ENCODE measurements around the gene SFXN5. TPM values are rescaled to one million over a fixed set of nuclear protein-coding genes. Genes with fewer than 3 reads are reported as not detected.

Gene SFXN5
- total RNA-seq, 1 experiment from 2014 or later: 22.0 TPM

DNA sequence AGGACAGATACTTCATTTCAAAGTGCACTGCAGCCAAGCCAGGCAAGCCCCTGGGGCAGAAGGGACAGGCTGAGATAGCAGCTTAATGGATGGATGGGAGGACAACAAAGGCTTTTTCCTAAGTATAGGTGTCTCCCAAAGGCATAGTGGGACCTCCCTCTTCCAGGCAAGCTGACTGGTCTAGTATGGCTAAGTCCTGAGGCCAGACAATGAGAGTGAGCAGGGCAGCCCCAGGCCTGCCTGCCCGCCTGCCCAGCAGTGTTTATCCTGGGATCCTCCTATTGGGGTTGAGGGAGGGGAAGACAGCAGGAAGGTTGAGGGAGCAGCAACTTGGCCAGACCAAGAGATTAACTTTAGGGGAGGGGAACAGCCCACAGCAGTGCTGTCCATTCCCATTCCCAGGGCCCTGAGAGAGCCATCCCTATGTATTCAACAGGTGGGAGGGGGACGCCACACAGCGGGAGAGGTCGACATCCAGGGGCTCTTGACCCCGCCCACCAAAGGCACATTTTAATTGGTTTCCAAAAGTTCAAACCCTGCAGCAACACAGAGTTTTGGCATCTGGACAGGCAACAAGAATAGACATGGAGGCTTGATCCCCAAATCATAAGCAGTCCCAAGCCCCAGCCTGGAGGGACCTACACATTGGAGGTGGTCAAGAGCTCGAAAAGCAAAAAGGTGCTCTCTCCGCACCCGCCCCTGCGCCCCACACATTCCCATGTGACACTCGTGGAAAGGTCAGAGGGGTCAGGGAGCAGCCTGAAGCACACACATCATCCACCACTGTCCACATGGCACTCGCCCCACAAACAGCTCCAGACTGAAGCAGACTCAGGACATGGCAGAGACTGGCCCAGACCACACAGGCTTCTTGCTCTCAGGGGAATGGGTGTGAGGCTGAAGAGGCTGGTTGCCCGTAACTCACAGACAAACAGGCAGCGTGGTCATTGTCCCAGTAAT is 2.9 kb upstream of the SFXN5 start:
- intact Hi-C loops (cut with micrococcal nuclease): loop anchor here (5.0 kb wide), 3 partner anchors 62 to 182 kb away; no protein-coding TSS in a partner anchor
- ATAC-seq: no peak
- H3K79me2 ChIP-seq (ENCODE audit: low read length): peaks cover 17% of the 10 kb centered on the region

DNA sequence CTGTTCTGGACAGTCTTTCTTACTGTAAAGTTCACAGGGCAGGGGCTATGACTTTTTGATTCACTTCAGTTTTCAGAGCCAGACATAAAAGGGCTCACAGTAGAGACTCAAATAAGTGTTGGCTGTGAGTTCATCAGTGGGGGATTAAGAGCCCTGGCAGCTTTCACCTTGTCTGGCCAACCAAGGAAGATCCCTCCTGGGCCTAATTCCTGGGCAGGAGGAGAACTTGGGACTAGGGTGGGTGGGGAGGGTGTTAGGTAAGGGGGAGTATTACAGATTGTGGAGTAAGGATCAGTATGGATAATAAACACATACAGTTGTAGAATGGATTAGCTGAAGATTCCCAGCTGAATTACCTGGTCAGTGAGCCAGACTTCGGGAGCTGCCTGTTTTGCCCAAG is 904 bp upstream of the SFXN5 start:
- intact Hi-C loops (cut with micrococcal nuclease): loop anchor here (5.0 kb wide), 3 partner anchors 60 to 180 kb away; no protein-coding TSS in a partner anchor
- Histone ChIP-seq H3K9ac (ENCODE audit: low read length) (no peak overlapping the region), H3K9me2 (replicated peaks; ENCODE audit: low read length) (no peaks in the 10 kb centered on the region), H3K4me2 (ENCODE audit: low read length) (0 out of 2 replicates have a peak overlapping the region, but pooled peaks have one; percentile 98), H3K4me1 (ENCODE audit: insufficient read depth, low read length) (peaks cover 22% of the 10 kb centered on the region), H4K20me1 (ENCODE audit: low read length) (no peaks in the 10 kb centered on the region), H3K36me3 (ENCODE audit: low read depth, low read length) (no peaks in the 10 kb centered on the region; the same call in 1 of the 2 replicates), H2AFZ (ENCODE audit: low read length) (no peak overlapping the region), H3F3A (ENCODE audit: low read length, unreplicated experiment) (no peaks in the 10 kb centered on the region), H3K27ac (ENCODE audit: low read length) (no peak overlapping the region), H3K9me3 (ENCODE audit: low read length) (no peaks in the 10 kb centered on the region), H3K27me3 (ENCODE audit: low read length) (no peaks in the 10 kb centered on the region), H3K79me2 (ENCODE audit: low read length) (peaks cover 36% of the 10 kb centered on the region), H3K4me3 (ENCODE audit: low read length) (no peak overlapping the region)
- DNase-seq (no peak), ATAC-seq (no peak)
- CTCF ChIA-PET: interaction anchor here (0.6 kb wide), 1 partner anchor 91 kb away, joined by 10 read pairs; no protein-coding TSS in a partner anchor
- TF ChIP-seq, protein P1, sequence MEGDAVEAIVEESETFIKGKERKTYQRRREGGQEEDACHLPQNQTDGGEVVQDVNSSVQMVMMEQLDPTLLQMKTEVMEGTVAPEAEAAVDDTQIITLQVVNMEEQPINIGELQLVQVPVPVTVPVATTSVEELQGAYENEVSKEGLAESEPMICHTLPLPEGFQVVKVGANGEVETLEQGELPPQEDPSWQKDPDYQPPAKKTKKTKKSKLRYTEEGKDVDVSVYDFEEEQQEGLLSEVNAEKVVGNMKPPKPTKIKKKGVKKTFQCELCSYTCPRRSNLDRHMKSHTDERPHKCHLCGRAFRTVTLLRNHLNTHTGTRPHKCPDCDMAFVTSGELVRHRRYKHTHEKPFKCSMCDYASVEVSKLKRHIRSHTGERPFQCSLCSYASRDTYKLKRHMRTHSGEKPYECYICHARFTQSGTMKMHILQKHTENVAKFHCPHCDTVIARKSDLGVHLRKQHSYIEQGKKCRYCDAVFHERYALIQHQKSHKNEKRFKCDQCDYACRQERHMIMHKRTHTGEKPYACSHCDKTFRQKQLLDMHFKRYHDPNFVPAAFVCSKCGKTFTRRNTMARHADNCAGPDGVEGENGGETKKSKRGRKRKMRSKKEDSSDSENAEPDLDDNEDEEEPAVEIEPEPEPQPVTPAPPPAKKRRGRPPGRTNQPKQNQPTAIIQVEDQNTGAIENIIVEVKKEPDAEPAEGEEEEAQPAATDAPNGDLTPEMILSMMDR (conservative IDR thresholded peaks at IDR 0.05; ENCODE audit: low read depth, low read length): no peak
- TF ChIP-seq EZH2phosphoT487 (IDR thresholded peaks at IDR 0.05; ENCODE audit: borderline replicate concordance, low read length): no peak
- TF ChIP-seq EZH2 (IDR thresholded peaks at IDR 0.05; ENCODE audit: low read length, unreplicated experiment): no peak
- BruUV-seq (replicated peaks): no TSS peak
- POLR2A ChIA-PET (ENCODE audit: unreplicated experiment): no interaction called here

More for the DNA sequence above, 2.9 kb upstream of the SFXN5 start:
- H3K9me2 ChIP-seq (replicated peaks; ENCODE audit: low read length): no peaks in the 10 kb centered on the region
- H3K27me3 ChIP-seq (ENCODE audit: low read length): no peaks in the 10 kb centered on the region
- no peak overlapping the region for H2AFZ ChIP-seq (ENCODE audit: low read length)
- H4K20me1 ChIP-seq (ENCODE audit: low read length): 0 out of 2 replicates have a peak, but pooled peaks cover 3% of the 10 kb centered on the region
- H3K36me3 ChIP-seq (ENCODE audit: low read depth, low read length): no peaks in the 10 kb centered on the region
- TF ChIP-seq, protein P1 (conservative IDR thresholded peaks at IDR 0.05; ENCODE audit: low read depth, low read length): no peak
- no peak for TF ChIP-seq EZH2 (IDR thresholded peaks at IDR 0.05; ENCODE audit: low read length, unreplicated experiment)
- no peak for TF ChIP-seq EZH2phosphoT487 (IDR thresholded peaks at IDR 0.05; ENCODE audit: borderline replicate concordance, low read length)
- ChIA-PET POLR2A (ENCODE audit: unreplicated experiment) (no interaction called here), CTCF (no interaction called here)
- H3K4me3 ChIP-seq (ENCODE audit: low read length): no peak overlapping the region
- BruUV-seq (replicated peaks): no TSS peak
- no peak overlapping the region for H3K9ac ChIP-seq (ENCODE audit: low read length)
- H3F3A ChIP-seq (ENCODE audit: low read length, unreplicated experiment): no peaks in the 10 kb centered on the region
- no peak for DNase-seq
- peaks cover 12% of the 10 kb centered on the region for H3K4me1 ChIP-seq (ENCODE audit: insufficient read depth, low read length)
- H3K4me2 ChIP-seq (ENCODE audit: low read length): no peak overlapping the region
- H3K27ac ChIP-seq (ENCODE audit: low read length): no peak overlapping the region
- H3K9me3 ChIP-seq (ENCODE audit: low read length): no peaks in the 10 kb centered on the region
